Loucy (cell line): ENCODE results near the gene TCN2.

ENCODE experiments used
- CTCF ChIP-seq: fragments of 200-600 bp; sonication (generic); conservative IDR thresholded peaks from 2 replicates; pipeline ENCODE4 v1.5.1; 2014; ENCODE audit warnings: mild to moderate bottlenecking, antibody characterized with exemption, low read length
- EZH2phosphoT487 ChIP-seq: fragments of 200-600 bp; IDR thresholded peaks from 2 replicates; pipeline ENCODE4 v1.6.1; 2018; ENCODE audit warnings: antibody characterized with exemption, mild to moderate bottlenecking, moderate library complexity, borderline replicate concordance

- TF ChIP-seq CTCF (no peak), EZH2phosphoT487 (no peak)
Measured at GRCh38 chr22:30646518-30647160, 39.7 kb downstream of the TCN2 start.
